HG02623 (cell line): ENCODE results near the gene F7.
"Not testable (repeated sequence)": the region's sequence is repeated elsewhere in the genome, so short reads cannot be mapped to it uniquely, and the experiment has no call there.

Source experiments
- ATAC-seq: cut with Tn5 transposase; IDR thresholded peaks from one replicate; pipeline ENCODE4 v1.9.1; 2021; ENCODE audit warnings: moderate library complexity; ENCODE audit not compliant: unreplicated experiment

Gene F7

GRCh38 chr13:113105032-113105920 is at the start of gene F7:
TSS of gene F7 (plus strand) at chr13:113105791. CDS start at chr13:113105842, 51 bp downstream.
- no peak for ATAC-seq

DNA sequence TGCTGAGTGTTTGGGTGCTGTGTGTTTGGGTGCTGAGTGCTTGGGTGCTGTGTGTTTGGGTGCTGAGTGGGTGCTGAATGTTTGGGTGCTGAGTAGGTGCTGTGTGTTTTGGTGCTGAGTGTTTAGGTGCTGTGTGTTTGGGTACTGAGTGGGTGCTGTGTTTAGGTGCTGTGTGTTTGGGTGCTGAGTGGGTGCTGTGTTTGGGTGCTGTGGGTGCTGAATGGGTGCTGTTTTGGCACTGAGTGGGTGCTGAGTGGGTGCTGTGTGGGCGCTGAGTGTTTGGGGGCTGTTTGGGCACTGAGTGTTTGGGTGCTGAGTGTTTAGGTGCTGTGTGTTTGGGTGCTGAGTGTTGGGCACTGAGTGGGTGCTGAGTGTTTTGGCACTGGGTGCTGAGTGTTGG is 48.5 kb upstream of the F7 start:
- ATAC-seq: no peak

- not testable (repeated sequence) for ATAC-seq
Observed at GRCh38 chr13:113057559-113057958, 48.0 kb upstream of the F7 start.

DNA sequence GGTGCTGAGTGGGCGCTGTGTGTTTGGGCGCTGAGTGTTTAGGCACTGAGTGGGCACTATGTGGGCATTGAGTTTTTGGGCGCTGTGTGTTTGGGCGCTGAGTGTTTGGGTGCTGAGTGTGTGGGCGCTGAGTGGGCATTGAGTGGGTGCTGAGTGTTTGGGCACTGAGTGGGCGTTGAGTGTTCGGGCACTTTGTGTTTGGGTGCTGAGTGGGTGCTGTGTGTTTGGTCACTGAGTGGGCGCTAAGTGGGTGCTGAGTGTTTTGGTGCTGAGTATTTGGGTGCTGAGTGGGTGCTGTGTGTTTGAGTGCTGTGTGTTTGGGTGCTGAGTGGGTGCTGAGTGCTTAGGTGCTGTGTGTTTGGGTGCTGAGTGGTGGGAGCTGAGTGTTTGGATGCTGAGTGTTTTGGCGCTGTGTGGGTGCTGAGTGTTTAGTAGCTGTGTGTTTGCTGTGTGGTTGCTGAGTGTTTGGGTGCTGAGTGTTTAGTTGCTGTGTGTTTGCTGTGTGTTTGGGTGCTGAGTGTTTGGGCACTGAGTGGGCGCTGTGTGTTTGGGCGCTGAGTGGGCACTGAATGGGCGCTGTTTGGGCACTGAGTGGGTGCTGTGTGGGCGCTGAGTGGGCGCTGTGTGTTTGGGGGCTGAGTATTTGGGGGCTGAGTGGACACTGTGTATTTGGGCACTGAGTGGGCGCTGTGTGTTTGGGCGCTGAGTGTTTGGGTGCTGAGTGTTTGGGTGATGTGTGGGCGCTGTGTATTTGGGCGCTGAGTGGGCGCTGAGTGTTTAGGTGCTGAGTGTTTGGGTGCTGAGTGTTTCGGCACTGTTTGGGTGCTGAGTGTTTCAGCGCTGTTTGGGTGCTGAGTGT is 47.2 kb upstream of the F7 start:
- no peak for ATAC-seq

DNA sequence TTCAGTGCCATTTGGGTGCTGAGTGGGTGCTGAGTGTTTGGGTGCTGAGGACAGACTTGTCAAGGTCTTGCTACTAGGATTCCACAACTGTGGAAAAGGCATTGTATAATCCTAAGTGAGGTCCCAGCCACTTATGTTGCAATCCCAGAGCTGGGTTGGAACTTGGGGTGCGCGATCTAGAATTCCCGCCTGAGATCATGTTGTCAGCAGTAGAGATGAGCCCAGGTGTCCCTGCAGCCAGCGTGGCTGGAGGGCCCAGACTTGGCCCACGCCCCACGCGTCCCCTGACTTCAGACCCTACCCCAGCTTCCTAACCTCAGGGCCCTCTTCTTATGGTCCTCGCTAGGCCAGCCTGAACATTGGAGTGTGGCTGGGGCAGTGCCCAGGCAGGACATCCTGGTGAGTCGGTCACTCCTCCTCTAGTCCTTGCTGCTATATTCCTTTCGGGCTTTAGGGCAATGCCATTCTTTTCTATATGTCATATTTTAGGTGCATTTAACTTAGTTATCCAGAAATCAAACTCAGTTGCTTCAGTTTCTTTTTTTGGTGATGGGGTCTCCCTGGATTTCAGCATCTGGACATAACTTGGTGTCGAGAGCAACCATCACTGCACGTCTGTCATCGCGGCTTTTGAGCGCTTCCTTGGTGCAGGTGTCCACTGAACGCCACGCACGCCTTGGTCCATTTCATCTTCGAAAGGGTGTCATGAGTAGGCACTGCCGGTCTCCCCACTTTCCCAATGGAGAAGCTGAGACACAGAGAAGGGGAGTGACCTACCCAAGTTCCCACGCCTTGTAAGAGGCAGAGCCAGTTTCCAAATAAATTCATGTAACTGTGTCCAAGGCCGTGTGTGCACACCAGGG is 46.4 kb upstream of the F7 start:
- no peak for ATAC-seq

DNA sequence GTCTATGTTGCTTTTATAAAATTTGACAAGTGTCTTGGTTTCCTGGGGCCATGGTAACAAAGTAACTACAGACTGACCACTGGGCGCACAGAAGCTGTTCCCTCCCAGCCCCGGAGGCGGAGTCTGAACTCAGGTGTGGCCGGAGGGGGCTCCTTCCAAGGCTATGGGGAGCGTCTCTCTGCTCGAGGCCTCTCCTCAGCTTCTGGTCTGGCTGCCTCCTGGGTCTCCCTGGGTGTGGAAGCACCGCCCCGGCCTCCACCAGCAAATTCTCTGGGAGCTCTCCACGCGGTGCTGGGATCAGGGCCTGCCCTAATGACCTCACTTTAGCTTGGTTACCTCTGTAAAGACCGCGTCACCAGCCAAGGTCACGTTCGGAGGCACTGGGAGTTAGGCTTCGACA is 45.7 kb upstream of the F7 start:
- no peak for ATAC-seq

GRCh38 chr13:113060557-113061270 is 44.9 kb upstream of the F7 start:
- no peak for ATAC-seq

DNA sequence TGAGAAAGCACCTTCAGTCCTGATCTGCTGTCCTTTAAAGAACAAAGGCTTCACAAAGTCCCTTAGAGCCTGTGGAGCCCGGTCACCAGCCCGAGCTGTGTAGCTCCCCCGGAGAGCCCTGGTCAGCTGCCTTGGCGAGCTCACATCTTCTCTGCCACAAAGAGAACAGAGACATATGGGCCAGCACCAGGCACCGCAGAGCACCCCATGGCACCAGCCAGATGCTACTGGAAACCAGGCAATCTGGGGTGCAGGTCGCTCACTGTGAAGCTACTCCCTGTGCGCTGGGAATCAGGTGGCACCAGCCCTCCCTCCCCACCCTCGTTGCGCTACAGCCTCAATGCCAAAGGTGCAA is 44.3 kb upstream of the F7 start:
- ATAC-seq: no peak

GRCh38 chr13:113061796-113062425 is 43.7 kb upstream of the F7 start:
- ATAC-seq: no peak

DNA sequence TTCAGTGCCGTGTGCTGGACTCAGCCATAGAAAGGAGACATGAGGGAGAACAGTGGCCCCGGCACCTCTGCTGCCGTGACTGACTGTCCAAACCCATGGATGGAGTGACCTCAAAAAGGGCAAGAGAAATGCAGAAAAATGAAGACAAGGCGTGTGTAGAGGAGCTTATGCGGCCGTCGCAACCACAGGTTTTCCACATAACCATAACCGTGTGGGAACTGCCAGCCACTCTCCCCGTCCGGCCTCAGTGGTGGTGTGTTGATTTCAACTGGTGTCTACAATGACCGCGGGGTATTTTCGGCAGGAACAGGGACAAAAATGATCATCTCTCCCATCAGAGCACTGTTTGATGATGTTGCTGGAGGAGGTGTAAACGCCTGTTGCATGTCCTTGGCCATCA is 42.9 kb upstream of the F7 start:
- no peak for ATAC-seq

- no peak for ATAC-seq
Observed at GRCh38 chr13:113063091-113063491, 42.5 kb upstream of the F7 start.

GRCh38 chr13:113064000-113064533 is 41.5 kb upstream of the F7 start:
- ATAC-seq: no peak

GRCh38 chr13:113064534-113065405 is 40.8 kb upstream of the F7 start:
- no peak for ATAC-seq

- ATAC-seq: no peak
Observed at GRCh38 chr13:113065406-113066141, 40.0 kb upstream of the F7 start.

DNA sequence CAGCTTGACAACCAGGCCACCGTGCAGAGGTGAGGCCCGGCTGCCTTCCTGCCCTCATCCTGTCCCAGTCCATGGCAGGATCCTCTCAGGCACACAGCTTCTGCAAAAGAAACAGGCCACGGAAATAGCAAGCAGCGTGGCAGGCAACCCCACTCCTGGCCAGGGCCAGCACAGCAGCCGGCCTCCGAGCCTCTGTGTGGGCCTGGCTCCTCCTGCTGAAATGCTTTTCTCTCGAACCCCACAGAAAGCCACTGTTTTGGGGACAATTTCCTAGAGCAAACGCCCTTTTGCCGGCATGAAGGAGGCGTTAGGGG is 39.5 kb upstream of the F7 start:
- ATAC-seq: no peak

DNA sequence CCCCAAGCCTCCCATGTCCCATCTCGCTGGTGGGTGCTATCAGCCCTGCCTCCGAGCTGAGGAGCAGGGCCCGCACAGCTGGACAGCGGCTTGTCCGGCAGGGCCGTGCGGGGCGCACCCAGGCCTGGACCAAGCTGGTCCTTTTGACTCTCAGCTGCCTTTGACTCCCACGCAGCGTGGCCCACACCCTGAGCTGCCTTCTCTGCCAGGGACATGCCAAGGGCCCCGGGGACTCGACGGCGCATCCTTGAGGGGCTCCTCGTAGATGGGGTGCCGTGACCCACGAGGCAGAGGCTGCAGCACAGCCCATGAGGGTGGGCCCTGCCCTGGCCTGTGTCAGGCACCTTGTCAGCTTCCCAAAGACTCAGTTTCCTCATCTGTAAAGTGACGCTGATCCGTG is 38.8 kb upstream of the F7 start:
- no peak for ATAC-seq

DNA sequence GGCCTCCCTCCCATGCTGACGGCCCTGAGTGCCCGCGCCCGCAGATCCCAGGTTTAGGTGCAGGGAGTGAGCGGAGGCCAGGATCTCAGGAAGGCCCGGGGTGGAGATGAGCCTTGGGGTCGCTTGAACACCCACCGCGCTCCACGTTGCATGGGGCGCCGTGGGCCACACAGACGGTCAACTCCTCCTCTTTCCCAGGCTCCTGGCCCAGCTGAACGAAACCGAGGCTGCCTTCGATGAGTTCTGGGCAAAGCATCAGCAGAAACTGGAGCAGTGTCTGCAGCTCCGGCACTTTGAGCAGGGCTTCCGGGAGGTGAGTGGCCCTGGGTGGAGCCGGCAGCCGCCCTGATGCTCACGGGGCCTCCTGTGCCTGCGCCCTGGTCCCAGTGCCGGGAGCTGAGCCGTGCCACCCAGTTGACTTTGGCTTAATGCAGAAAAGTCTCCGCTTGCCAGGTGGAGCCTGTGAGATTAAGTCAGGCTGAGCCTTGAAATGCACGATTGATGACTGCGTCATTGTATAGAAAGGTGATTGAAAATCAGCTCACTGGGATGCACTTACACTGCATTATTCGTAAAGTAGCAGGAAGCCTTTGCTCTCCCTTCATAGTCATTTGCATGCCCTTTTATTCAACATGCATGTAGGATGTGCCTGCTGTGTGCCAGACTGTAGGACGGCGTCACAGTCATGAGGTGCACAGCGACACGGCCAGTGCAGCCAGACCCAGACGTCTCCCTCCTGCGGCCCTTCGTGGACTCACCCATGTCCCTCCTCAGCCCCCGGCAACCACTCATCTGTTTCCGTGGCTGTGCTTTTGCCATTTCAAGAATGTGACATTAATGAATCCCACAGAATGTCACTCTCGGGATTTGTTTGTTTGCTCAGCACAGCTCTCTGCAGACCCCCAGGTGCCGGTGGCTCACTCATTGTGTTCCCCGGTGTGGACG is 35.5 kb upstream of the F7 start:
- no peak for ATAC-seq
